OCI-LY7 (cell line): ENCODE measurements around the gene GAGE12D.
"Not testable (repeated sequence)": the region's sequence is repeated elsewhere in the genome, so short reads cannot be mapped to it uniquely, and the experiment has no call there.

ENCODE experiments used
- EZH2phosphoT487 ChIP-seq: fragments of 200-600 bp; sonication (generic); IDR thresholded peaks from 2 replicates; pipeline ENCODE4 v1.6.1; 2018; ENCODE audit warnings: low read depth, borderline replicate concordance, mild to moderate bottlenecking, mixed run types, antibody characterized with exemption, low read length, moderate library complexity, mixed read lengths
- TF ChIP-seq, protein P1 (sequence below): fragments of 200-600 bp; sonication (generic); conservative IDR thresholded peaks from 2 replicates; pipeline ENCODE4 v1.5.1; 2014; ENCODE audit warnings: mild to moderate bottlenecking, antibody characterized with exemption, low read length, moderate library complexity, mixed read lengths

- TF ChIP-seq, protein P1, sequence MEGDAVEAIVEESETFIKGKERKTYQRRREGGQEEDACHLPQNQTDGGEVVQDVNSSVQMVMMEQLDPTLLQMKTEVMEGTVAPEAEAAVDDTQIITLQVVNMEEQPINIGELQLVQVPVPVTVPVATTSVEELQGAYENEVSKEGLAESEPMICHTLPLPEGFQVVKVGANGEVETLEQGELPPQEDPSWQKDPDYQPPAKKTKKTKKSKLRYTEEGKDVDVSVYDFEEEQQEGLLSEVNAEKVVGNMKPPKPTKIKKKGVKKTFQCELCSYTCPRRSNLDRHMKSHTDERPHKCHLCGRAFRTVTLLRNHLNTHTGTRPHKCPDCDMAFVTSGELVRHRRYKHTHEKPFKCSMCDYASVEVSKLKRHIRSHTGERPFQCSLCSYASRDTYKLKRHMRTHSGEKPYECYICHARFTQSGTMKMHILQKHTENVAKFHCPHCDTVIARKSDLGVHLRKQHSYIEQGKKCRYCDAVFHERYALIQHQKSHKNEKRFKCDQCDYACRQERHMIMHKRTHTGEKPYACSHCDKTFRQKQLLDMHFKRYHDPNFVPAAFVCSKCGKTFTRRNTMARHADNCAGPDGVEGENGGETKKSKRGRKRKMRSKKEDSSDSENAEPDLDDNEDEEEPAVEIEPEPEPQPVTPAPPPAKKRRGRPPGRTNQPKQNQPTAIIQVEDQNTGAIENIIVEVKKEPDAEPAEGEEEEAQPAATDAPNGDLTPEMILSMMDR = not testable (repeated sequence)
- not testable (repeated sequence) for TF ChIP-seq EZH2phosphoT487
Observed at GRCh38 chrX:49568728-49569127, 27.2 kb downstream of the GAGE12D start.
